ENCODE data around the gene ECI2.

ECI2 gene

GRCh38 chr6:4105980-4106536 lies 29.3 kb downstream of the ECI2 start:
- Mint-ChIP-seq H3K27ac (peak overlapping the region in 1 of 3 experiments; percentile 29), H3K36me3 (ENCODE audit: low read depth) (no peaks in the 10 kb centered on the region), H3K27me3 (ENCODE audit: low read depth) (no peaks in the 10 kb centered on the region), H3K4me3 (no peak overlapping the region), H3K9me3 (no peaks in the 10 kb centered on the region), H3K4me1 (peaks cover 20% of the 10 kb centered on the region)
- TF ChIP-seq CTCF (IDR thresholded peaks at IDR 0.05; ENCODE audit: unreplicated experiment in 3 of 3) = no peak

DNA sequence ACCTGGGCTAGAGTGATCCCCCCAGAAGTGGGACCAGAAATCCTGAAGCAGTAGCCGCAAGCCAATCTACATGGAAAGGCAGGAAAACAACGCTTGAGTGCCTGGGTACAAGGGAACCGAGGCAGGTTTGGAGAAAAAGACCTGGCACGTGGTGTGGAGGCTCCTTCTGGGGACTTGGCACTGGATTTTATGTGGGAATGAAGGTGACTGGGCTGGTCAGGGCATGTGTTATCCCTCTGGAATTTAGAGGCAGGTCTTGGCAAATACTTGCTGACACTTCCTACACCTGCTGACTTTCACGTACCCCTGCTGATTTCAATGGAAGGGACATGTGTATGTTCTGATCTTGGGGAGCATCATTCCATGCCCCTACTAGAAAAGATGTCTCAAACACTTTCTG lies 31.4 kb downstream of the ECI2 start:
- H3K4me1 Mint-ChIP-seq = peaks cover 11% of the 10 kb centered on the region
- H3K9me3 Mint-ChIP-seq = no peaks in the 10 kb centered on the region
- no peak overlapping the region for H3K4me3 Mint-ChIP-seq
- H3K36me3 Mint-ChIP-seq (ENCODE audit: low read depth) = no peaks in the 10 kb centered on the region
- TF ChIP-seq CTCF (IDR thresholded peaks at IDR 0.05; ENCODE audit: unreplicated experiment in 3 of 3) = no peak
- H3K27me3 Mint-ChIP-seq (ENCODE audit: low read depth) = no peaks in the 10 kb centered on the region
- no peak overlapping the region for H3K27ac Mint-ChIP-seq

DNA sequence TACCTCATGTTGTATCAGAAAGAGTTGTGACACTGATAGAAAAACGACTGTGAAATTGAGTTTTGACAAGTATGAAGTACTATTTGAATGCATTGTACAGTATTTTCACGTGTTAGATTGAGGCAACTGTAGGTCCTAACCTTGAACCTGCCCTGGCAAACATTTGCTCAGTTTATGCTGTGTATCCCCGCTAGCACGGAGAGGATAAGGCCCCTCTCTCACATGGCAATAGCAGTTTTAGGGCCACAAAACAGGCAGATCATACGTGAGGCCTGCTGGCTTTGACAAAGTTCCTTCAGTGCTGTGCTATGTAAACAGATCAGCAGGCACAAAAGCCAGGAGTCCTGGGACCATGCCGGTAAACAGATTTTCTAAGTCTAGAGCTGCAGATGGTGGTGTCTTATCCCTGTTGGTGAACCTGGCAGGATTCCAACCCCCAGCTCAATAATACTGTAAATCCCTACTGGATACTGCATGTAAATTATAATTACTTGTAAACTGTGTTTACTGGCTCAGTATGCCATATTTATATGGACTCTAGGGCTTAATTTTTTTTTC lies 32.6 kb downstream of the ECI2 start:
- no peak overlapping the region for H3K27ac Mint-ChIP-seq
- no peaks in the 10 kb centered on the region for H3K27me3 Mint-ChIP-seq (ENCODE audit: low read depth)
- TF ChIP-seq CTCF (IDR thresholded peaks at IDR 0.05; ENCODE audit: unreplicated experiment in 3 of 3) = no peak
- no peak overlapping the region for H3K4me3 Mint-ChIP-seq
- no peaks in the 10 kb centered on the region for H3K4me1 Mint-ChIP-seq
- H3K36me3 Mint-ChIP-seq (ENCODE audit: low read depth) = no peaks in the 10 kb centered on the region
- no peaks in the 10 kb centered on the region for H3K9me3 Mint-ChIP-seq

DNA sequence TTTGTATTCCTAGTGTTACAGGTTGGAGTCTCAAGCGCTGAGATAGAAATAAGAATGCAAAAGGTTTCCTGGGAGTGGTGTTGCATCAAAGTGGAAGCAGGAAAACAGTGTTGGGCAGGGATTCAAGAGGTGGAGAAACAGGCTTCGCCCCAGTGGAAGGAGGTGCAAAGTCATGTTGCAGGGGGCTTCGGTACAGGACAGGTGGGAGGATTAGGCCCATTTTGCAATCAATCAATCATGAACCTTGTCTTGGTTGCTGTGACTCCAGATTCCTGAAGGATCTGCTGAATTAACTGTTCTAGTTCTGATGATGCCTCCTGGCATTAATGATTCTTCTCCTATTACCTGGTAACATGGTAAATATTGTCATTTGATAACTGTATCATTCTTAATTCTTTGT lies 34.1 kb downstream of the ECI2 start:
- Mint-ChIP-seq H3K4me3 (no peak overlapping the region), H3K27ac (no peak overlapping the region), H3K9me3 (no peaks in the 10 kb centered on the region), H3K4me1 (no peaks in the 10 kb centered on the region), H3K27me3 (ENCODE audit: low read depth) (no peaks in the 10 kb centered on the region), H3K36me3 (ENCODE audit: low read depth) (no peaks in the 10 kb centered on the region)
- TF ChIP-seq CTCF (IDR thresholded peaks at IDR 0.05; ENCODE audit: unreplicated experiment in 3 of 3) = no peak

GRCh38 chr6:4100655-4101054 lies 34.7 kb downstream of the ECI2 start:
- H3K4me3 Mint-ChIP-seq = no peak overlapping the region
- no peaks in the 10 kb centered on the region for H3K27me3 Mint-ChIP-seq (ENCODE audit: low read depth)
- TF ChIP-seq CTCF (IDR thresholded peaks at IDR 0.05; ENCODE audit: unreplicated experiment in 3 of 3) = no peak
- H3K27ac Mint-ChIP-seq = no peak overlapping the region
- H3K9me3 Mint-ChIP-seq = no peaks in the 10 kb centered on the region
- H3K36me3 Mint-ChIP-seq (ENCODE audit: low read depth) = no peaks in the 10 kb centered on the region
- H3K4me1 Mint-ChIP-seq = no peaks in the 10 kb centered on the region

GRCh38 chr6:4093288-4093687 lies 42.1 kb downstream of the ECI2 start:
- Mint-ChIP-seq H3K4me1 (no peaks in the 10 kb centered on the region), H3K9me3 (no peaks in the 10 kb centered on the region), H3K4me3 (no peak overlapping the region), H3K27ac (no peak overlapping the region), H3K27me3 (ENCODE audit: low read depth) (no peaks in the 10 kb centered on the region), H3K36me3 (ENCODE audit: low read depth) (no peaks in the 10 kb centered on the region)
- TF ChIP-seq CTCF (IDR thresholded peaks at IDR 0.05; ENCODE audit: unreplicated experiment in 3 of 3) = no peak

All from nephron (organoid).